ENCODE measurements around the gene XPR1. TPM values are rescaled to one million over a fixed set of nuclear protein-coding genes. Genes with fewer than 3 reads are reported as not detected.

XPR1 gene
- total RNA-seq, 2 donors from 2014 or later: 39.3 to 50.9 TPM

DNA sequence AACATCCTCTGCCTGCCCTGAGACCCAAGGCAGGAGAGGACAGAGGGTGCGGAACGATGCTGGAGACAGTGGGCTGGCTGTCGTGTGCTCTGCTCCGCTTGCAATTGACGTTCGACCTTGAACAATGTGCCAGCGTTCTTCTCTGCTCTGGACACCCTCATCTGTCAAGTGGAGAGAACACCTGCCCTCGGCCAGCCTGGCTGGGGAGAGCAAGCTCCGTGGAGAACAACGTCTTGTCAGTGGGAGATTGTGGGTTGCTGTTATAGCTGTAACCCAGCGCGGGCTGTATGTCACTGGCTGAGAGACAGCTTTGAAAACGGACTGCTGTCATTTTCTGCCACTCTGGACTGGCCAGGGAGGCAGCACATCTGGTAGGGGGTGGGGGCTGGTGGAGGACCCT is 295.5 kb downstream of the XPR1 start:
- Mint-ChIP-seq H3K36me3 (ENCODE audit: low read depth) (no peaks in the 10 kb centered on the region), H3K9me3 (no peaks in the 10 kb centered on the region), H3K4me1 (peaks cover 57% of the 10 kb centered on the region), H3K4me3 (no peak overlapping the region), H3K27me3 (ENCODE audit: insufficient read depth) (no peaks in the 10 kb centered on the region), H3K27ac (peak overlapping the region; percentile 11)
- Histone ChIP-seq H3K9me3 (ENCODE audit: control insufficient read depth, low read length) (no peaks in the 10 kb centered on the region), H3K36me3 (ENCODE audit: control insufficient read depth, insufficient read depth, low read length) (no peaks in the 10 kb centered on the region), H3K4me3 (ENCODE audit: low read length) (no peak overlapping the region), H3K4me1 (ENCODE audit: control insufficient read depth, insufficient read depth, low read length) (peaks cover 45% of the 10 kb centered on the region), H3K27me3 (ENCODE audit: control insufficient read depth, insufficient read depth, low read length, poor library complexity, severe bottlenecking) (no peaks in the 10 kb centered on the region), H3K9ac (ENCODE audit: extremely low read depth, low read length, poor library complexity, severe bottlenecking) (no peak overlapping the region), H3K27ac (ENCODE audit: low read depth, low read length) (peak overlapping the region; percentile 92)
- 91 to 95% methylated on average over 4 to 13 of the region's 13 CpGs for WGBS, 2 experiments (ENCODE audit: insufficient coverage in 1 of 2, insufficient read length in 1 of 2)
- no peak for DNase-seq
- TF ChIP-seq, protein P1, sequence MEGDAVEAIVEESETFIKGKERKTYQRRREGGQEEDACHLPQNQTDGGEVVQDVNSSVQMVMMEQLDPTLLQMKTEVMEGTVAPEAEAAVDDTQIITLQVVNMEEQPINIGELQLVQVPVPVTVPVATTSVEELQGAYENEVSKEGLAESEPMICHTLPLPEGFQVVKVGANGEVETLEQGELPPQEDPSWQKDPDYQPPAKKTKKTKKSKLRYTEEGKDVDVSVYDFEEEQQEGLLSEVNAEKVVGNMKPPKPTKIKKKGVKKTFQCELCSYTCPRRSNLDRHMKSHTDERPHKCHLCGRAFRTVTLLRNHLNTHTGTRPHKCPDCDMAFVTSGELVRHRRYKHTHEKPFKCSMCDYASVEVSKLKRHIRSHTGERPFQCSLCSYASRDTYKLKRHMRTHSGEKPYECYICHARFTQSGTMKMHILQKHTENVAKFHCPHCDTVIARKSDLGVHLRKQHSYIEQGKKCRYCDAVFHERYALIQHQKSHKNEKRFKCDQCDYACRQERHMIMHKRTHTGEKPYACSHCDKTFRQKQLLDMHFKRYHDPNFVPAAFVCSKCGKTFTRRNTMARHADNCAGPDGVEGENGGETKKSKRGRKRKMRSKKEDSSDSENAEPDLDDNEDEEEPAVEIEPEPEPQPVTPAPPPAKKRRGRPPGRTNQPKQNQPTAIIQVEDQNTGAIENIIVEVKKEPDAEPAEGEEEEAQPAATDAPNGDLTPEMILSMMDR (conservative IDR thresholded peaks at IDR 0.05): no peak

DNA sequence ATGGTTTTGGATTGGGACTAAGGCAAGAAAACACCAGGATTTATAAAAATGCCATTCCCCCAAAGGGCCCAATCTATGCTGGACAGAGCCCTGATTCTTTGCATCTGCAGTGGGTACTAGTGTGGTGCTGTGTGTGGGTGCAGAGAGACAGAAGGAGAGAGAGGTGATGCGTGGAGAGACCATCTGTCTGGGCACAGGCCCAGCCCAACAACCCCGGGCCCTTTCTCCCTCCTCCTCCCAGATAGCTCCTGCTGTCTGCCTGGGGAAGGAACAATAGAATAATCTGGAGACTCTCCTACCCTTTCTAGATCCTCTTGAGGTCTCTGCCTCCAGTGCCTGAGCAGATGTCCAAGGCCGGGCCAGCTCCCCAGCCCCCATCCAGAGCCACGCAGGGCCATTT is 296.0 kb downstream of the XPR1 start:
- Histone ChIP-seq H3K4me1 (ENCODE audit: control insufficient read depth, insufficient read depth, low read length) (peaks cover 45% of the 10 kb centered on the region), H3K9ac (ENCODE audit: extremely low read depth, low read length, poor library complexity, severe bottlenecking) (no peak overlapping the region), H3K27me3 (ENCODE audit: control insufficient read depth, insufficient read depth, low read length, poor library complexity, severe bottlenecking) (no peaks in the 10 kb centered on the region), H3K9me3 (ENCODE audit: control insufficient read depth, low read length) (no peaks in the 10 kb centered on the region), H3K27ac (ENCODE audit: low read depth, low read length) (peak overlapping the region; percentile 92), H3K4me3 (ENCODE audit: low read length) (no peak overlapping the region), H3K36me3 (ENCODE audit: control insufficient read depth, insufficient read depth, low read length) (no peaks in the 10 kb centered on the region)
- no peak for DNase-seq
- Mint-ChIP-seq H3K4me1 (peaks cover 52% of the 10 kb centered on the region), H3K27ac (peak overlapping the region; percentile 11), H3K9me3 (no peaks in the 10 kb centered on the region), H3K36me3 (ENCODE audit: low read depth) (no peaks in the 10 kb centered on the region), H3K4me3 (no peak overlapping the region), H3K27me3 (ENCODE audit: insufficient read depth) (no peaks in the 10 kb centered on the region)
- TF ChIP-seq, protein P1 (conservative IDR thresholded peaks at IDR 0.05): no peak
- 67% methylated on average over 4 of the region's 4 CpGs; no CpG with 5 or more reads in 1 of the 2 experiments for WGBS, 2 experiments (ENCODE audit: insufficient coverage in 1 of 2, insufficient read length in 1 of 2)

DNA sequence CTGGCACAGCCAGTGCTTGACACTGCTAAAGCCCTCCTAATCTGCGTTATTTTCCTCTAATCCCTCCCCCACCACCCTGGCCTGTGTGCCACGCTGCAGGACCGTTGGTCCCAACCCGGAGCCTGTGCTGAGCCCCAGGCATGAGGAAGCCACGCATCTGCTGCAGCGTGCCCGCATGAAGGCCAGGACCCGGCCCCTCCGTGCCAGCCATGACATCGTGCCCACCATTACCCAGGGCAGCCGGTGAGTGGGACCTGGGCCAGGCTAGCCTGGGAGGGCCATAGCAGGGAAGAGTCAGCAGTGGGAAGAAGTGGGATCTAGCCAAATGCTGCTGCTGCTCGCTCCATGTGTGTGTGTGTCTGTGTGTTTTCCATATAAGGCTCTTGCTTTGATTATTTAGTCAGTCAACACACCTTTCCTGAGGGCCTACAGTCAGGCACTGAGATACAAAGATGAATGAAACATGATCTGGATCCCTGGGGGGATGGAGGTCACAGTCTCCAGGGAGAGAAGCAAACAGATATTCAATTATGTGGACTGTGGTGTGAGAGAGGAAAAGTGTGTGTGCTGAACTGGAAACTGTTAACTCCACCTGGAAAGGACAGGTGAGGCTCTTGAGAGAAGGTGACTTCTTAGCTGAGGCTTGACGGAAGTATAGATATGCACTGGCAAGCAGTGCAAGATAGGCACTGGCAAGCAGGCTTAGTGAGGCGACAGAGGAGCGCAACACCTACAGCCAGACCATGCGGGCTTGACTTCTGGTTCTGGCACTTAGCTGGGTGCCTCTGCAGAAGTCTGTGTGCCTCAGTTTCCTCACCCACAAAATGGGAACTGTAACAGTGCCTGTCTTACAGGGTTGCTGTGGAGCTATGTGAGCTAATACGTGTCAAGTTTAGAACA is 296.8 kb downstream of the XPR1 start:
- Histone ChIP-seq H3K27me3 (ENCODE audit: control insufficient read depth, insufficient read depth, low read length, poor library complexity, severe bottlenecking) (no peaks in the 10 kb centered on the region), H3K36me3 (ENCODE audit: control insufficient read depth, insufficient read depth, low read length) (no peaks in the 10 kb centered on the region), H3K4me3 (ENCODE audit: low read length) (no peak overlapping the region), H3K27ac (ENCODE audit: low read depth, low read length) (peak overlapping the region; percentile 92), H3K9ac (ENCODE audit: extremely low read depth, low read length, poor library complexity, severe bottlenecking) (no peak overlapping the region), H3K9me3 (ENCODE audit: control insufficient read depth, low read length) (no peaks in the 10 kb centered on the region), H3K4me1 (ENCODE audit: control insufficient read depth, insufficient read depth, low read length) (peaks cover 42% of the 10 kb centered on the region)
- Mint-ChIP-seq H3K27ac (peak overlapping the region; percentile 16), H3K4me1 (peaks cover 53% of the 10 kb centered on the region), H3K4me3 (no peak overlapping the region), H3K27me3 (ENCODE audit: insufficient read depth) (no peaks in the 10 kb centered on the region), H3K9me3 (no peaks in the 10 kb centered on the region), H3K36me3 (ENCODE audit: low read depth) (no peaks in the 10 kb centered on the region)
- WGBS, 2 experiments (ENCODE audit: insufficient coverage in 1 of 2, insufficient read length in 1 of 2): 89 to 94% methylated on average over 14 to 17 of the region's 17 CpGs
- TF ChIP-seq, protein P1 (conservative IDR thresholded peaks at IDR 0.05): no peak
- no peak for DNase-seq
